ENCODE results near the gene PCSK4. TPM values are rescaled to one million over a fixed set of nuclear protein-coding genes. Genes with fewer than 3 reads are reported as not detected.

The PCSK4 gene
- total RNA-seq, 2 donors from 2014 or later, result 13.3 to 16.6 TPM

DNA sequence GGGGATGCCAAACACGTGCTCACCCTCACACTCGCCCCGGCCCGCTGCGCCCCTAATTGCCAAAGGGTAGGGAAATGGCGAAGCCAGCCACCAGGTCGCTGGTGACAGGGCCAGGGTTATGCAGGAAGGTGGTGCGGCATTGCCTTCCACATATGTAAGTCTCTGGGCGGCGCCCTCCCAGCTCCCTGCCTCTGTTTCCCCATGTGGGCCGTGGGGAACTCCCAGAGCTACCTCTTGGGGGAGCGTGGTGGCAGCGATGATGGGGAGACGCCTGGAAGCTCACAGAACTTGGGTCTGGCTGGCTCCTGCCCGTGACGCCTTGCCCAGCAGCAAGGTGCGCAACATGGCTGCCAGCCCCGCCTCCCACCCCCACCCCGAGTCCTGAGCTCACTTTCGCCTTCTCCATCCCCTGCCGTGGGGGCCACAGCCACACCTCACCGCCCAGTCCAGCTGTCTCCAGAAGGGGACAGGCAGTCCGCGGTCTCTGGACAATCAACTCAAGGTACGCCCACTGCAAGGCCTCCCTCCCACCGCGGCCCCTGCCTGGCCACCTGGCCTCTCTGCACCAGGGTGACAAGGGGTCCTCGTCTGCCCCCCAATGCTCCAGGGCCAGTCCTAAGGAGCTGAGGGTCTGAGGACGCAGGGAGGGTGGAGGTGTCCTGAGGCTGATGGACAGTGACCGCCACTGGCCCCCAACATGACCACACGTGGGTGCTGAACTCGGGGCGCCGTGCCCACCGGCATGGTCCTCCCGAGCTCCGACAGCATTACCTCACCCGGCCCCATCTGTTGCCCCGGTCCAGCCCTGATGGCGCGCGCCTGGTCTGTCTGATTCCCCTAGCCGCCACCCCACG is 17.7 kb downstream of the PCSK4 start:
- Mint-ChIP-seq H3K9me3 (no peaks in the 10 kb centered on the region), H3K27ac (no peak overlapping the region), H3K4me3 (no peak overlapping the region), H3K36me3 (ENCODE audit: insufficient read depth in 2 of 2) (no peaks in the 10 kb centered on the region), H3K27me3 (ENCODE audit: low read depth) (peaks cover 6% of the 10 kb centered on the region), H3K4me1 (ENCODE audit: low read depth) (peaks cover 14% of the 10 kb centered on the region)
- DNase-seq (no peak), ATAC-seq (replicated peaks in 1 of 2) (no peak)

DNA sequence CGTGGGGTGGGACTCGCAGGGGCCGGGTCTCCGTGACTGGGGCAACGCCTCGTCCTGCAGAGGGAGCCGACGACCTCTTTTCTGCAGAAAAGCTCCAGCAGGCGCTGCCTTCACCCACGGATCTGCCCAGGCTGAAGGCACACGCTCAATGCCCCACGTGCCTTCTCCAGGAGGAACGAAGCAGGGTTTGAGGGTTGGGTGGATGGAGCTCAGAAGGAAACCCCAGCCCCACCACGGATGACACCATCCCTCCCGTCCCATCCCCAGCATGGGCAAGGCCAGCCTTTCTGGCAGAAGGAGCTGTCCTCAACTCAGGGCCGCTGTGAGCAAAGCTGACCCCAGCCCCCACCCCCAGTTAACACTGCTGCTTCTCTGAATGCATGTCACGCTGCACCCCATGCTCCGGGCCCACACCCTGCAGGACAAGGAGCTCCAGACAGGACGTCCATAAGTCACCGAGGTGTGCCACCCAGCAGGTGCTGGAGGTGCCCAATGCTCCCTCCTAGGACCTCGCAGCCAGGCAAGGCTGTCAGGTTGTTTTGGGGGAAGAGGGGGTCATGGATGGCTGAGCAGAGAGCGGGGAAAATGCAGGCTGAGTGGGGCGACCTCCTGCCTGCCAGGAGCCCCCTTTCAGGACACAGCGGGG is 18.5 kb downstream of the PCSK4 start:
- no peaks in the 10 kb centered on the region for H3K9me3 Mint-ChIP-seq
- no peak overlapping the region for H3K27ac Mint-ChIP-seq
- H3K4me3 Mint-ChIP-seq, result peak overlapping the region; percentile 47 to 65
- DNase-seq, result no peak
- peaks cover 6% of the 10 kb centered on the region for H3K4me1 Mint-ChIP-seq (ENCODE audit: low read depth)
- ATAC-seq (replicated peaks in 1 of 2), result no peak
- H3K36me3 Mint-ChIP-seq (ENCODE audit: insufficient read depth in 2 of 2), result no peaks in the 10 kb centered on the region
- H3K27me3 Mint-ChIP-seq (ENCODE audit: low read depth), result peaks cover 6% of the 10 kb centered on the region

DNA sequence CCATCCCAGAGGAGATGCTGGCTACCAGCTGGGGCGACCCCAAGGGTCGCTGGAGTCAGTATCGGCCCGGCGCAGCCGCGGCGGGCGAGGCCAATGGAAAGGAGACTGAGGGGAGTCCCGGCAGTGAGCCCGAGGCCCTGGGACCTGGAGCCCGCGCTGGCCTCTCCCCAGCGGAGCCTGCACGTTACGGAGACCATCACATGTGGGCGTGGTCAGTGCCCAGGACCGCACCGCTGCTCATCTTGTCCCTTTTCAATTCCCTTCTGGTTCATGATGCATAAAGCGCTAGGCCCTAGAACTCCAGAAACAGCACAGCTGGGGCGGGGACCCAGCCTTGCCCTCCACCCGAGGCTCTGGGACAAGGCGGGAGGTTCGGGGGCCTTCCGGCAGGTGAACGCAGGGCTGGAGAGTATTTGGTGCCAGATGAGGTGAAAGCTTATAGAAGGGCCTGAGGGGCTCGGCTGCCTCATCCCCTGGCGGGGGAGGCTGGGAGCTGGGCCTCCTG is 19.1 kb downstream of the PCSK4 start:
- H3K4me1 Mint-ChIP-seq (ENCODE audit: low read depth), result peaks cover 4% of the 10 kb centered on the region
- peak; percentile 27 to 38 for ATAC-seq (replicated peaks in 1 of 2)
- DNase-seq, result peak in 1 of 2 donors; percentile 37
- H3K36me3 Mint-ChIP-seq (ENCODE audit: insufficient read depth in 2 of 2), result no peaks in the 10 kb centered on the region
- H3K4me3 Mint-ChIP-seq, result peak overlapping the region; percentile 47 to 65
- H3K27ac Mint-ChIP-seq, result no peak overlapping the region
- peaks cover 6% of the 10 kb centered on the region for H3K27me3 Mint-ChIP-seq (ENCODE audit: low read depth)
- no peaks in the 10 kb centered on the region for H3K9me3 Mint-ChIP-seq

DNA sequence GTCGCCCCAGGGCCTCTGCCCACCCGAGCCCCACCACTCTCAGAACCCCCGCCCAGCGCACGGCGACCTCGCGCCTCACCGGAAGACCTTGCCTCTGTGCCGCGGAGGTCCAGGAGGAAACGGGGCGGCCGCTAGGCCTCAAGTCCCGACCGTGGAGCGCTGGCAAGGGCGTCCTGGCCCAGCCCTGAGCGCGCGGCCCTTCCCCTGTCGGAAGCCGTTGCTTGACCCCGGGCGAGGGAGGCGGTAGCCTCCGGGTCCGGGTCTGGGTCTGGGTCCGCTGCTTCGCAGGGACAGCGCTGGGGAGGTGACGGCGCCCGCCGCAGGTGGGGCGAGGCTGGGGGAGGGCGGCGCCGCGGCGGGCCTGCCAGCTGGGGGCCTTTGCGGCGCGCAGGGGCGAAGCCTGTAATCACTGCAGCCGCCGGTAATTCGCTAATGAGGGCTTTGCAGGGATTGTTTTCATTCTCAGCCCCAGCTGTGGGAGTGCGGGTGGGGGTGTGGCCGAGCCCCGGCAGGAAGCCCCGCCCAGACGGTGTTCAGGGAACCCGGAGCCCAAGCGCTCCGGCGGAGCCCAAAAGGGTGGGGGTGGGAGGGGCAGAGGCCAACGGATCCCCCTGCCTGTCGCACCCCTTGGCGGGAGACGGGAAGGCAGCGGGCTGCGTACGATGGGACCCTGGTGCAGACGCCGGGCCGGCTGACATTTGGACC is 19.7 kb downstream of the PCSK4 start:
- Mint-ChIP-seq H3K4me3 (peak overlapping the region; percentile 80 to 82), H3K27ac (no peak overlapping the region), H3K4me1 (ENCODE audit: low read depth) (peaks cover 4% of the 10 kb centered on the region), H3K36me3 (ENCODE audit: insufficient read depth in 2 of 2) (no peaks in the 10 kb centered on the region), H3K9me3 (no peaks in the 10 kb centered on the region), H3K27me3 (ENCODE audit: low read depth) (peaks cover 6% of the 10 kb centered on the region)
- ATAC-seq (replicated peaks in 1 of 2) (peak; percentile 48 to 60), DNase-seq (peak; percentile 71 to 74)

DNA sequence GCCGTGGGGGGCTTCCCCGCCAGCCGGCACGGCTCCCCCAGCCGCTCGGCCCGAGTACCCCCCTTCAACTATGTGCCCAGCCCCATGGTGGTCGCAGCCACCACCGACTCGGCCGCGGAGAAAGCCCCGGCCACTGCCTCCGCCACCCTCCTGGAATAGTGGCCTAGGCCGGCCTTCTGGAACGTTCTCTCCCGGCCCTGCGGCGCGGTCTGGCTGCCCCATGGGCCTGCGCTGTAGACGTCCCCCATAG is 20.2 kb downstream of the PCSK4 start:
- peak overlapping the region; percentile 80 to 82 for H3K4me3 Mint-ChIP-seq
- no peak for DNase-seq
- H3K27me3 Mint-ChIP-seq (ENCODE audit: low read depth), result peaks cover 6% of the 10 kb centered on the region
- H3K9me3 Mint-ChIP-seq, result no peaks in the 10 kb centered on the region
- peaks cover 4% of the 10 kb centered on the region for H3K4me1 Mint-ChIP-seq (ENCODE audit: low read depth)
- no peak overlapping the region for H3K27ac Mint-ChIP-seq
- ATAC-seq (replicated peaks in 1 of 2), result no peak
- no peaks in the 10 kb centered on the region for H3K36me3 Mint-ChIP-seq (ENCODE audit: insufficient read depth in 2 of 2)

DNA sequence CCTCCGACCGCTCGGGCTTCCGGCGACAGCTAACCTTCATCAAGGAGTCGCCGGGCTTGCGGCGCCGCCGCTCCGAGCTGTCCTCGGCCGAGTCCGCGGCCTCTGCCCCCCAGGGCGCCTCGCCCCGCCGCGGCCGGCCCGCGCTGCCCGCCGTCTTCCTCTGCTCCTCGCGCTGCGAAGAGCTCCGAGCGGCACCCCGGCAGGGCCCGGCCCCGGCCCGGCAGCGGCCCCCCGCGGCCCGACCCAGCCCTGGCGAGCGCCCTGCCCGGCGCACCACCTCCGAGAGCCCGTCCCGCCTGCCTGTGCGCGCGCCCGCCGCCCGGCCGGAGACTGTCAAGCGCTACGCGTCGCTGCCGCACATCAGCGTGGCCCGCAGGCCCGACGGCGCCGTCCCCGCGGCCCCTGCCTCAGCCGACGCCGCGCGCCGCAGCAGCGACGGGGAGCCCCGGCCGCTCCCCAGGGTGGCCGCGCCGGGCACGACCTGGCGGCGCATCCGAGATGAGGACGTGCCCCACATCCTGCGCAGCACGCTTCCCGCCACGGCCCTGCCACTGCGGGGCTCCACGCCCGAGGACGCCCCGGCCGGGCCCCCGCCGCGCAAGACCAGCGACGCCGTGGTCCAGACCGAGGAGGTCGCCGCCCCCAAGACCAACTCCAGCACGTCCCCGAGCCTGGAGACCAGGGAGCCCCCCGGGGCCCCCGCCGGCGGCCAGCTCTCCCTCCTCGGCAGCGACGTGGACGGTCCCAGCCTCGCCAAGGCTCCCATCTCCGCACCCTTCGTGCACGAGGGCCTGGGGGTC is 20.7 kb downstream of the PCSK4 start:
- Mint-ChIP-seq H3K4me3 (peak overlapping the region in 1 of 2 donors; percentile 82), H3K36me3 (ENCODE audit: insufficient read depth in 2 of 2) (no peaks in the 10 kb centered on the region), H3K27ac (no peak overlapping the region), H3K27me3 (ENCODE audit: low read depth) (peaks cover 6% of the 10 kb centered on the region), H3K4me1 (ENCODE audit: low read depth) (peaks cover 4% of the 10 kb centered on the region), H3K9me3 (no peaks in the 10 kb centered on the region)
- ATAC-seq (replicated peaks in 1 of 2) (peak; percentile 39), DNase-seq (peak in 1 of 2 donors; percentile 52)

DNA sequence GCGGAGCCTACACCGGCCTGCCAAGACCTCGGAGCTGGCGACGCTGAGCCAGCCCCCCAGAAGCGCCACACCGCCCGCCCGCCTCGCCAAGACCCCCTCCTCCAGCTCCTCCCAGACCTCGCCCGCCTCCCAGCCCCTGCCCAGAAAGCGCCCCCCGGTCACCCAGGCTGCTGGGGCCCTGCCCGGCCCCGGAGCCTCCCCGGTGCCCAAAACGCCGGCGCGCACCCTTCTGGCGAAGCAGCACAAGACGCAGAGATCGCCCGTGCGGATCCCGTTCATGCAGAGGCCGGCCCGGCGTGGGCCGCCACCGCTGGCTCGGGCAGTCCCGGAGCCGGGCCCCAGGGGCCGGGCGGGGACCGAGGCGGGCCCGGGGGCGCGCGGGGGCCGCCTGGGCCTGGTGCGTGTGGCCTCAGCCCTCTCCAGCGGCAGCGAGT is 21.3 kb downstream of the PCSK4 start:
- Mint-ChIP-seq H3K4me1 (ENCODE audit: low read depth) (peaks cover 4% of the 10 kb centered on the region), H3K27ac (no peak overlapping the region), H3K27me3 (ENCODE audit: low read depth) (peaks cover 6% of the 10 kb centered on the region), H3K9me3 (no peaks in the 10 kb centered on the region), H3K4me3 (peak overlapping the region; percentile 29 to 37), H3K36me3 (ENCODE audit: insufficient read depth in 2 of 2) (no peaks in the 10 kb centered on the region)
- ATAC-seq (replicated peaks in 1 of 2) (peak; percentile 14 to 28), DNase-seq (peak; percentile 56 to 63)

DNA sequence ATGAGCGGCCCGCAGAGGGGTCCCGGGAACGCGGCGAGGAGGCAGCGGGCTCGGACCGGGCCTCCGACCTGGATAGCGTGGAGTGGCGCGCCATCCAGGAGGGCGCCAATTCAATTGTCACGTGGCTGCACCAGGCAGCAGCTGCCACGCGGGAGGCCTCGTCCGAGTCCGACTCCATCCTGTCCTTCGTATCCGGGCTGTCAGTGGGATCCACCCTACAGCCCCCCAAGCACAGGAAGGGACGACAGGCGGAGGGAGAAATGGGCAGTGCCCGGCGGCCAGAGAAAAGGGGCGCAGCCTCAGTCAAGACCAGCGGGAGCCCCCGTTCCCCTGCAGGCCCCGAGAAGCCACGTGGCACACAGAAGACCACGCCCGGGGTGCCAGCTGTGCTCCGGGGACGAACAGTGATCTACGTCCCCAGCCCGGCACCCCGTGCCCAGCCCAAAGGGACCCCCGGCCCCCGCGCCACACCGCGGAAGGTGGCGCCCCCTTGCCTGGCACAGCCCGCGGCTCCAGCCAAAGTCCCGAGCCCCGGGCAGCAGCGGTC is 21.8 kb downstream of the PCSK4 start:
- Mint-ChIP-seq H3K4me1 (ENCODE audit: low read depth) (peaks cover 4% of the 10 kb centered on the region), H3K4me3 (peak overlapping the region; percentile 29 to 37), H3K9me3 (no peaks in the 10 kb centered on the region), H3K36me3 (ENCODE audit: insufficient read depth in 2 of 2) (no peaks in the 10 kb centered on the region), H3K27me3 (ENCODE audit: low read depth) (peaks cover 6% of the 10 kb centered on the region), H3K27ac (no peak overlapping the region)
- ATAC-seq (replicated peaks in 1 of 2) (no peak), DNase-seq (no peak)

DNA sequence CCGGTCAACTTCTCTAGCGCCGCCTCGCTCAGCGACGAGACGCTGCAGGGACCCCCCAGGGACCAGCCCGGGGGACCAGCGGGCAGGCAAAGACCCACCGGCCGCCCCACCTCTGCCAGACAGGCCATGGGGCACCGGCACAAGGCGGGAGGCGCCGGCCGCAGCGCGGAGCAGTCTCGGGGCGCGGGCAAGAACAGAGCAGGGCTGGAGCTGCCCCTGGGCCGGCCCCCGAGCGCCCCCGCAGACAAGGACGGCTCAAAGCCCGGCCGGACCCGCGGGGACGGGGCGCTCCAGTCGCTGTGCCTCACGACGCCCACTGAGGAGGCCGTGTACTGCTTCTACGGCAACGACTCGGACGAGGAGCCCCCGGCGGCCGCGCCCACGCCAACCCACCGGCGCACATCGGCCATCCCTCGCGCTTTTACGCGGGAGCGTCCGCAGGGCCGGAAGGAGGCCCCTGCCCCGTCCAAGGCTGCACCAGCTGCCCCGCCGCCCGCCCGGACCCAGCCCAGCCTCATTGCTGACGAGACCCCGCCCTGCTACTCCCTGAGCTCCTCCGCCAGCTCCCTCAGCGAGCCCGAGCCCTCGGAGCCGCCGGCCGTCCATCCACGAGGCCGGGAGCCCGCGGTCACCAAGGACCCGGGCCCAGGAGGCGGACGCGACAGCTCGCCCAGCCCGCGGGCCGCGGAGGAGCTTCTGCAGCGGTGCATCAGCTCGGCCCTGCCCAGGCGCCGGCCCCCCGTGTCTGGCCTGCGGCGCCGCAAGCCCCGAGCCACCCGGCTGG is 22.5 kb downstream of the PCSK4 start:
- peaks cover 6% of the 10 kb centered on the region for H3K27me3 Mint-ChIP-seq (ENCODE audit: low read depth)
- no peak overlapping the region for H3K27ac Mint-ChIP-seq
- no peak overlapping the region for H3K4me3 Mint-ChIP-seq
- DNase-seq (no peak), ATAC-seq (replicated peaks in 1 of 2) (no peak)
- H3K9me3 Mint-ChIP-seq, result no peaks in the 10 kb centered on the region
- H3K4me1 Mint-ChIP-seq (ENCODE audit: low read depth), result peaks cover 4% of the 10 kb centered on the region
- H3K36me3 Mint-ChIP-seq (ENCODE audit: insufficient read depth in 2 of 2), result no peaks in the 10 kb centered on the region

DNA sequence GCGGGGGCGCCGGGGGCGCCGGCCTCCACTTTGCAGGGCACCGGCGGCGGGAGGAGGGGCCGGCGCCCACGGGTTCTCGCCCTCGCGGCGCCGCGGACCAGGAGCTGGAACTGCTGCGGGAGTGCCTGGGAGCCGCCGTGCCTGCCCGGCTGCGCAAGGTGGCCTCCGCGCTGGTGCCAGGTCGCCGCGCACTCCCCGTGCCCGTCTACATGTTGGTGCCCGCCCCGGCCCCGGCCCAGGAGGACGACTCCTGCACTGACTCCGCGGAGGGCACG is 23.0 kb downstream of the PCSK4 start:
- ATAC-seq (replicated peaks in 1 of 2) (no peak), DNase-seq (no peak)
- no peak overlapping the region for H3K27ac Mint-ChIP-seq
- no peak overlapping the region for H3K4me3 Mint-ChIP-seq
- H3K27me3 Mint-ChIP-seq (ENCODE audit: low read depth), result peaks cover 6% of the 10 kb centered on the region
- H3K36me3 Mint-ChIP-seq (ENCODE audit: insufficient read depth in 2 of 2), result no peaks in the 10 kb centered on the region
- H3K4me1 Mint-ChIP-seq (ENCODE audit: low read depth), result peaks cover 4% of the 10 kb centered on the region
- no peaks in the 10 kb centered on the region for H3K9me3 Mint-ChIP-seq

DNA sequence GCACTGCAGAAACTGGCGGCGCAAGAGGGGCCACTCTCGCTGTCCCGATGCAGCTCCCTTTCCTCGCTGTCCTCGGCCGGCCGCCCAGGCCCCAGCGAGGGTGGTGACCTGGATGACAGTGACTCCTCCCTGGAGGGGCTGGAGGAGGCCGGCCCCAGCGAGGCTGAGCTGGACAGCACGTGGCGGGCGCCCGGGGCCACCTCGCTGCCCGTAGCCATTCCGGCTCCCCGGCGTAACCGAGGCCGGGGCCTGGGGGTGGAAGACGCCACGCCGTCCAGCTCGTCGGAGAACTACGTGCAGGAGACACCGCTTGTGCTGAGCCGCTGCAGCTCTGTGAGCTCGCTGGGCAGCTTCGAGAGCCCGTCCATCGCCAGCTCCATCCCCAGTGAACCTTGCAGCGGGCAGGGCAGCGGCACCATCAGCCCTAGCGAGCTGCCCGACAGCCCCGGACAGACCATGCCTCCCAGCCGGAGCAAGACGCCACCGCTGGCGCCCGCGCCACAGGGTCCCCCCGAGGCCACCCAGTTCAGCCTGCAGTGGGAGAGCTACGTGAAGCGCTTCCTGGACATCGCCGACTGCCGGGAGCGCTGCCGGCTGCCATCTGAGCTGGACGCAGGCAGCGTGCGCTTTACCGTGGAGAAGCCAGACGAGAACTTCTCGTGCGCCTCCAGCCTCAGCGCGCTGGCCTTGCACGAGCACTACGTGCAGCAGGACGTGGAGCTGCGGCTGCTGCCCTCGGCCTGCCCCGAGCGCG is 23.5 kb downstream of the PCSK4 start:
- Mint-ChIP-seq H3K9me3 (no peaks in the 10 kb centered on the region), H3K27me3 (ENCODE audit: low read depth) (peaks cover 6% of the 10 kb centered on the region), H3K27ac (no peak overlapping the region), H3K36me3 (ENCODE audit: insufficient read depth in 2 of 2) (no peaks in the 10 kb centered on the region), H3K4me3 (no peak overlapping the region), H3K4me1 (ENCODE audit: low read depth) (peaks cover 4% of the 10 kb centered on the region)
- no peak for ATAC-seq (replicated peaks in 1 of 2)
- no peak for DNase-seq

Data from activated T-cell treated with anti-CD3 and anti-CD28 coated beads, Interleukin-2, amount 50 U/mL, for 72 hours (primary cell).